K562 (cell line): ENCODE data around the gene LTB4R2. TPM values are rescaled to one million over a fixed set of nuclear protein-coding genes. Genes with fewer than 3 reads are reported as not detected.
A peak's percentile ranks its signal among the peaks of the same experiment; 100 is the strongest.

Experiments used
- ARID2 ChIP-seq: fragments of 450-650 bp; IDR thresholded peaks from 2 replicates; pipeline ENCODE4 v1.6.1; 2017; ENCODE audit warnings: antibody characterized with exemption, mild to moderate bottlenecking
- CSDE1 ChIP-seq, 2 experiments: fragments of 450-650 bp; IDR thresholded peaks; 2 replicates each; pipeline ENCODE4 v1.6.1; 2016; ENCODE audit warnings: mild to moderate bottlenecking in 1 of 2
- E2F3 ChIP-seq: fragments of 250-450 bp; sonication (Bioruptor Pico); IDR thresholded peaks from 2 replicates; pipeline ENCODE4 v1.4.0; 2020; ENCODE audit warnings: mild to moderate bottlenecking
- GTF3C2 ChIP-seq: IDR thresholded peaks from 3 replicates; pipeline ENCODE4 v1.6.1; 2011; ENCODE audit warnings: borderline replicate concordance, mild to moderate bottlenecking, moderate library complexity; ENCODE audit not compliant: insufficient read length; ENCODE audit errors: extremely low read depth
- HOXB6 ChIP-seq: fragments of 250-450 bp; sonication (Bioruptor Pico); IDR thresholded peaks from 2 replicates; pipeline ENCODE4 v1.5.1; 2022; ENCODE audit warnings: mild to moderate bottlenecking, borderline replicate concordance
- LARP7 ChIP-seq: fragments of 450-650 bp; IDR thresholded peaks from 2 replicates; pipeline ENCODE4 v1.6.1; 2016
- NCOA4 ChIP-seq: fragments of 450-650 bp; IDR thresholded peaks from 2 replicates; pipeline ENCODE4 v1.6.1; 2018; ENCODE audit warnings: mild to moderate bottlenecking; ENCODE audit not compliant: partially characterized antibody
- NRF1 ChIP-seq, 2 experiments: fragments of 450-650 bp; IDR thresholded peaks in 1 of 2; conservative IDR thresholded peaks in 1 of 2; 2 replicates each; pipeline ENCODE4 v1.6.1; 2014; ENCODE audit warnings: mild to moderate bottlenecking in 2 of 2
- POLR2H ChIP-seq: IDR thresholded peaks from 2 replicates; pipeline ENCODE4 v1.6.1; 2016; ENCODE audit warnings: missing genetic modification characterization, low read depth, mild to moderate bottlenecking, control low read depth, missing compliant biosample characterization, moderate library complexity
- SETDB1 ChIP-seq: IDR thresholded peaks from one replicate; pipeline ENCODE4 v1.6.1; 2012; ENCODE audit warnings: low read length, control low read depth, inconsistent platforms
- U2AF1 ChIP-seq: fragments of 200-400 bp; formaldehyde crosslinking; optimal IDR thresholded peaks from 2 replicates; pipeline ENCODE3; 2017; ENCODE audit warnings: mild to moderate bottlenecking, low read depth, low read length, moderate library complexity
- XRCC5 ChIP-seq: fragments of 200-400 bp; formaldehyde crosslinking; IDR thresholded peaks from 2 replicates; pipeline ENCODE4 v1.6.1; 2017; ENCODE audit warnings: low read depth, mild to moderate bottlenecking, low read length
- ZNF12 ChIP-seq: sonication (generic); formaldehyde crosslinking; IDR thresholded peaks from 2 replicates; pipeline ENCODE4 v1.4.0; 2020; ENCODE audit warnings: mild to moderate bottlenecking, missing genetic modification reagents
- ZNF174 ChIP-seq: fragments of 250-450 bp; sonication (Bioruptor Pico); IDR thresholded peaks from 2 replicates; pipeline ENCODE4 v1.4.0; 2020; ENCODE audit warnings: mild to moderate bottlenecking
- ZNF668 ChIP-seq: fragments of 250-450 bp; sonication (Bioruptor Pico); IDR thresholded peaks from 2 replicates; pipeline ENCODE4 v1.8.0; 2022; ENCODE audit warnings: mild to moderate bottlenecking, inconsistent platforms
- polyA plus RNA-seq, 8 experiments: library from polyadenylated mRNA; depleted of rRNA in 4 of 8; stranded (reverse) in 5 of 8; unstranded in 3 of 8; fragments of >200 nt; fragmentation: Nextera tagmentation in 2 of 8; fragmentation: Illumina TruSeq in 1 of 8; extraction: Ambion mirVana in 2 of 8; extraction: Trizol in 1 of 8; gene quantifications; 2 replicates each; pipeline versions ENCODE4 v1.2.1 to v1.2.3, GENCODE V29; 2011 to 2014; ENCODE audit warnings: inconsistent platforms in 1 of 8, missing spikeins in 1 of 8
- total RNA-seq, 7 experiments: library from RNA; depleted of rRNA in 6 of 7; stranded (reverse); fragments of >200 nt in 6 of 7; fragmentation: Illumina TruSeq in 2 of 7; extraction: Trizol in 2 of 7; gene quantifications; 2 replicates each; pipeline versions ENCODE4 v1.2.1 to v1.2.3, GENCODE V29; 2011 to 2021; ENCODE audit warnings: low replicate concordance in 1 of 7
- TF ChIP-seq, protein P1 (sequence below), 2 experiments: fragments of 450-650 bp in 1 of 2; sonication (generic) in 1 of 2; formaldehyde crosslinking; conservative IDR thresholded peaks; 2 replicates each; pipeline versions ENCODE4 v1.4.0 to v1.8.1; 2020 to 2022; ENCODE audit warnings: mild to moderate bottlenecking in 1 of 2, missing genetic modification reagents in 1 of 2
- TF ChIP-seq, protein P2 (sequence below), 2 experiments: fragments of 450-650 bp; IDR thresholded peaks; 2 replicates each; pipeline ENCODE4 v1.6.1; 2016; ENCODE audit warnings: mild to moderate bottlenecking in 2 of 2, borderline replicate concordance in 1 of 2, low read depth in 1 of 2, moderate library complexity in 1 of 2

Gene LTB4R2
- total and polyA plus RNA-seq, 9 of the 15 experiments (the other 6 are each of a cell fraction or from before 2014, with no cell fraction given): 0.03 to 11.6 (median 2.8) TPM; not detected in 1

DNA sequence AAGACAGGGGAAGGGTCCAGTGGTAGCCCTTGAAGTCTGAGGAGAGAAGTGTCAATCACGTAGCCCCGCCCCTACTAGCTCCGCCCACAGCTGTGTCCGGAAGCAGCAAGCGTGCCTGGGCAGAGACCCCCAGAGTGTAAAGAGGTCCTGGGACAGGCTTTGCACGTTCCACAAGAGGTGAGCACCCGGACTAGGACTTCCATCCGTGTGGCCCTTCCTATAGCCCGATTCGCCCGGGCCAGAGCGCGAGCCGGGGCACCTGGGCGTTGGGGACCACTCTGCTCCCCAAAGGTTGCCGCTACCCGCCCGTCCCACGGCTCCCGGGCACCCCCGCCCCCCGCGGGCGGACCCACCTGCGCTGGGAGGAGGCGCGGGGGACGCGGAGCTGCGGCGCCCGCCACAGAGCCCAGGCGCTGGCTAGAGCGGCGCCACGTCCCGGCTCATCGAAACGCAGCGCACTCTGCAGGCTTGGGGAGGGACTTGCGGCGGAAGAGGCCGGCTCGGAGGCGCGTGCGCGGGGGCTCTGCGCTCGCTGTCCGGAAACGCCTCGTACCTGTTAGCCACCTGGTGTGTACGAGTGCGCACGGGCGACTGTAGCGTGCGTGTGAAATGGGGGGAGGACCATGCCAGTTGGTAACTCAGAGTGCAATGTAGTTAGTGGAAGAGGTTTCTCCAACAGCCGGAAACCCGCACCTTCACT lies 38.7 kb upstream of the LTB4R2 start, which contains the start of gene RABGGTA (continued):
- TF ChIP-seq, protein P1, sequence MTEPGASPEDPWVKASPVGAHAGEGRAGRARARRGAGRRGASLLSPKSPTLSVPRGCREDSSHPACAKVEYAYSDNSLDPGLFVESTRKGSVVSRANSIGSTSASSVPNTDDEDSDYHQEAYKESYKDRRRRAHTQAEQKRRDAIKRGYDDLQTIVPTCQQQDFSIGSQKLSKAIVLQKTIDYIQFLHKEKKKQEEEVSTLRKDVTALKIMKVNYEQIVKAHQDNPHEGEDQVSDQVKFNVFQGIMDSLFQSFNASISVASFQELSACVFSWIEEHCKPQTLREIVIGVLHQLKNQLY (CRISPR knock-in tag; conservative IDR thresholded peaks at IDR 0.05): no peak
- TF ChIP-seq U2AF1 (peak; percentile 91), E2F3 (CRISPR knock-in tag) (no peak), ZNF668 (CRISPR knock-in tag) (no peak), HOXB6 (no peak), ZNF12 (CRISPR knock-in tag) (peak; percentile 79), LARP7 (no peak), ZNF174 (CRISPR knock-in tag) (no peak), POLR2H (tag) (no peak; the same call in none of the 2 replicates), NCOA4 (no peak), SETDB1 (no peak), XRCC5 (no peak), CSDE1 (IDR thresholded peaks at IDR 0.05) (no peak), NRF1 (conservative IDR thresholded peaks at IDR 0.05 in 1 of 2, IDR thresholded peaks at IDR 0.05 in 1 of 2) (peak; percentile 95 to 96), GTF3C2 (no peak), ARID2 (no peak)
- TF ChIP-seq, protein P2, sequence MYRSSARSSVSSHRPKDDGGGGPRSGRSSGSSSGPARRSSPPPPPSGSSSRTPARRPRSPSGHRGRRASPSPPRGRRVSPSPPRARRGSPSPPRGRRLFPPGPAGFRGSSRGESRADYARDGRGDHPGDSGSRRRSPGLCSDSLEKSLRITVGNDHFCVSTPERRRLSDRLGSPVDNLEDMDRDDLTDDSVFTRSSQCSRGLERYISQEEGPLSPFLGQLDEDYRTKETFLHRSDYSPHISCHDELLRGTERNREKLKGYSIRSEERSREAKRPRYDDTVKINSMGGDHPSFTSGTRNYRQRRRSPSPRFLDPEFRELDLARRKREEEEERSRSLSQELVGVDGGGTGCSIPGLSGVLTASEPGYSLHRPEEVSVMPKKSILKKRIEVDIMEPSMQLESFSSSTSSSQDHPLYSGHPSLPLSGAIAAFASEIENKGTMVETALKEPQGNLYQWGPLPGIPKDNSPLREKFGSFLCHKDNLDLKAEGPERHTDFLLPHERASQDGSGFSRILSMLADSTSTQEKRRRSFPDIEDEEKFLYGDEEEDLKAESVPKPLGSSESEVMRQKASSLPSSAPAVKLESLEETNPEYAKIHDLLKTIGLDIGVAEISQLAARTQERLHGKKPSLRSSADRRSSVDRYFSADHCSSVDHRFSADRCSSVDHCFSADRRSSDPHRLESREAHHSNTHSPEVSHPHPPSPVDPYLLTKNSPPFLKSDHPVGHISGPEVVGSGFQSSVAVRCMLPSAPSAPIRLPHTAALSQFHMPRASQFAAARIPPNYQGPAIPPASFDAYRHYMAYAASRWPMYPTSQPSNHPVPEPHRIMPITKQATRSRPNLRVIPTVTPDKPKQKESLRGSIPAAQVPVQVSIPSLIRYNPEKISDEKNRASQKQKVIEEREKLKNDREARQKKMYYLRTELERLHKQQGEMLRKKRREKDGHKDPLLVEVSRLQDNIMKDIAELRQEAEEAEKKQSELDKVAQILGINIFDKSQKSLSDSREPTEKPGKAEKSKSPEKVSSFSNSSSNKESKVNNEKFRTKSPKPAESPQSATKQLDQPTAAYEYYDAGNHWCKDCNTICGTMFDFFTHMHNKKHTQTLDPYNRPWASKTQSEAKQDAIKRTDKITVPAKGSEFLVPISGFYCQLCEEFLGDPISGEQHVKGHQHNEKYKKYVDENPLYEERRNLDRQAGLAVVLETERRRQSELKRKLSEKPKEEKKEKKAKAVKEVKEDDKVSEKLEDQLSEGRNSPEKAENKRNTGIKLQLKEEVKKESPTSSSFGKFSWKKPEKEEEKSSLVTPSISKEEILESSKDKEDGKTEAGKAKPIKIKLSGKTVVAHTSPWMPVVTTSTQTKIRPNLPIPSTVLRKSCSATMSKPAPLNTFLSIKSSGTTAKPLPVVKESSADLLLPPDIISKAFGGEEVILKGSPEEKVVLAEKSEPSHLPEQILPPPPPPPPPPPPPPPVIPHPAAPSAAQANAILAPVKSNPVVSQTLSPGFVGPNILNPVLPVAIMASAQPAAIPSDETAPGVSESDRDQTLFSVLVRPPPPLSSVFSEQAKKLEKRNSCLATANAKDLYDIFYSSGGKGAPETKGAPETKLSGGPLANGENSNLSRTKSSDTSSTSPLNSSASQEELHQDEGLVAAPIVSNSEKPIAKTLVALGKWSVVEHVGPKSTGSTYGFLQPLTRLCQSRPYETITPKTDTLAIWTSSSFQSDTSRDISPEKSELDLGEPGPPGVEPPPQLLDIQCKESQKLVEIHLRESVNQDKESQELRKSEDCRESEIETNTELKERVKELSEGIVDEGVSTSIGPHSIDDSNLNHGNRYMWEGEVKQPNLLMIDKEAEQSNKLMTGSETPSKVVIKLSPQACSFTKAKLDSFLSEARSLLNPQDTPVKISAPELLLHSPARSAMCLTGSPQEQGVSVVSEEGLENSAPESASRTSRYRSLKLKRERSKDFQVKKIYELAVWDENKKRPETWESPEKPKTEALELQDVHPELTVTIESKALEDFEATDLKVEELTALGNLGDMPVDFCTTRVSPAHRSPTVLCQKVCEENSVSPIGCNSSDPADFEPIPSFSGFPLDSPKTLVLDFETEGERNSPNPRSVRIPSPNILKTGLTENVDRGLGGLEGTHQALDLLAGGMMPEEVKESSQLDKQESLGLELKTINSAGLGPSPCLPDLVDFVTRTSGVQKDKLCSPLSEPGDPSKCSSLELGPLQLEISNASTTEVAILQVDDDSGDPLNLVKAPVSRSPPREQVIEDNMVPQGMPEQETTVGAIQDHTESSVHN (IDR thresholded peaks at IDR 0.05; ENCODE audit: borderline replicate concordance in 1 of 2, low read depth in 1 of 2): no peak
